GM12878 (cell line): ENCODE data around the gene SNRNP25. TPM values are rescaled to one million over a fixed set of nuclear protein-coding genes. Genes with fewer than 3 reads are reported as not detected.
A peak's percentile ranks its signal among the peaks of the same experiment; 100 is the strongest.

Experiments
- ATF7 ChIP-seq: fragments of 450-650 bp; IDR thresholded peaks from 2 replicates; pipeline ENCODE4 v1.6.1; 2016; ENCODE audit warnings: low read depth, mild to moderate bottlenecking
- BACH1 ChIP-seq: fragments of 450-650 bp; IDR thresholded peaks from 2 replicates; pipeline ENCODE4 v1.6.1; 2017; ENCODE audit warnings: mild to moderate bottlenecking, borderline replicate concordance
- BHLHE40 ChIP-seq, 2 experiments: fragments of 450-650 bp in 1 of 2; IDR thresholded peaks; 2 replicates each; pipeline ENCODE4 v1.6.1; 2011 to 2017; ENCODE audit warnings: low read depth in 2 of 2, borderline replicate concordance in 1 of 2, improper control_type of control experiment in 1 of 2, low read length in 1 of 2, mild to moderate bottlenecking in 1 of 2
- EED ChIP-seq: sonication (generic); IDR thresholded peaks from 2 replicates; pipeline ENCODE4 v1.6.1; 2016; ENCODE audit warnings: antibody characterized with exemption, low read depth
- EP300 ChIP-seq, 2 experiments: fragments of 150-350 bp in 1 of 2; IDR thresholded peaks; 2 replicates each; pipeline ENCODE4 v1.6.1; 2011 to 2012; ENCODE audit warnings: low read depth in 2 of 2, low read length in 2 of 2, borderline replicate concordance in 1 of 2, improper control_type of control experiment in 1 of 2, inconsistent platforms in 1 of 2; ENCODE audit not compliant: control insufficient read depth in 1 of 2
- IRF4 ChIP-seq: IDR thresholded peaks from 2 replicates; pipeline ENCODE4 v1.6.1; 2011; ENCODE audit warnings: low read depth, low read length
- KDM1A ChIP-seq: fragments of 200-600 bp; sonication (generic); IDR thresholded peaks from 2 replicates; pipeline ENCODE4 v1.6.1; 2016; ENCODE audit warnings: borderline replicate concordance
- MEF2B ChIP-seq: fragments of 450-650 bp; IDR thresholded peaks from 2 replicates; pipeline ENCODE4 v1.6.1; 2018; ENCODE audit warnings: mild to moderate bottlenecking, moderate library complexity; ENCODE audit not compliant: partially characterized antibody, poor library complexity, severe bottlenecking
- MYC ChIP-seq: IDR thresholded peaks from 2 replicates; pipeline ENCODE4 v1.6.1; 2011; ENCODE audit warnings: mild to moderate bottlenecking, low read length, moderate library complexity, inconsistent platforms; ENCODE audit not compliant: insufficient read depth, insufficient replicate concordance, insufficient read length, severe bottlenecking
- NR2F1 ChIP-seq: fragments of 450-650 bp; conservative IDR thresholded peaks from 2 replicates; pipeline ENCODE4 v1.6.1; 2017; ENCODE audit warnings: mild to moderate bottlenecking
- NRF1 ChIP-seq: conservative IDR thresholded peaks from 2 replicates; pipeline ENCODE4 v1.6.1; 2011; ENCODE audit warnings: mild to moderate bottlenecking, low read depth, low read length, improper control_type of control experiment
- RBBP5 ChIP-seq: fragments of 200-600 bp; sonication (generic); conservative IDR thresholded peaks from 2 replicates; pipeline ENCODE4 v1.6.1; 2016
- SIN3A ChIP-seq: IDR thresholded peaks from 2 replicates; pipeline ENCODE4 v1.6.1; 2012; ENCODE audit warnings: low read depth, low read length, improper control_type of control experiment
- SP1 ChIP-seq: IDR thresholded peaks from one replicate; pipeline ENCODE4 v1.6.1; 2011; ENCODE audit warnings: low read depth, low read length
- STAT3 ChIP-seq: IDR thresholded peaks from 2 replicates; pipeline ENCODE4 v1.6.1; 2011; ENCODE audit warnings: low read depth, low read length, improper control_type of control experiment
- YY1 ChIP-seq: IDR thresholded peaks from 2 replicates; pipeline ENCODE4 v1.6.1; 2011; ENCODE audit warnings: low read depth, mild to moderate bottlenecking, low read length
- ZNF274 ChIP-seq: IDR thresholded peaks from one replicate; pipeline ENCODE4 v1.8.0; 2011; ENCODE audit not compliant: insufficient read length, insufficient read depth
- polyA plus RNA-seq, 11 experiments: library from polyadenylated mRNA; depleted of rRNA in 4 of 11; unstranded in 6 of 11; stranded (reverse) in 5 of 11; fragments of >200 nt; fragmentation: Nextera tagmentation in 4 of 11; fragmentation: Illumina TruSeq in 1 of 11; extraction: Ambion mirVana in 4 of 11; extraction: Trizol in 1 of 11; gene quantifications; 1 replicate in 1 of 11; 2 replicates in 10 of 11; pipeline versions ENCODE4 v1.2.1 to v1.2.3, GENCODE V29; 2011 to 2016; ENCODE audit warnings: inconsistent platforms in 2 of 11, missing spikeins in 2 of 11, low read depth in 1 of 11
- total RNA-seq, 4 experiments: library from RNA; depleted of rRNA in 3 of 4; stranded (reverse); fragments of >200 nt in 3 of 4; fragmentation: Illumina TruSeq in 1 of 4; extraction: Trizol in 1 of 4; gene quantifications; 2 replicates each; pipeline versions ENCODE4 v1.2.1 to v1.2.3, GENCODE V29; 2013 to 2021
- TF ChIP-seq, protein P1 (sequence below): IDR thresholded peaks from 2 replicates; pipeline ENCODE4 v1.6.1; 2011; ENCODE audit warnings: low read depth, mild to moderate bottlenecking, low read length, moderate library complexity, borderline replicate concordance; ENCODE audit errors: extremely low read depth
- TF ChIP-seq, protein P2 (sequence below): fragments of 150-350 bp; IDR thresholded peaks from 2 replicates; pipeline ENCODE4 v1.6.1; 2016; ENCODE audit warnings: low read depth, low read length
- TF ChIP-seq, protein P3 (sequence below): fragments of 450-650 bp; IDR thresholded peaks from 2 replicates; pipeline ENCODE4 v1.6.1; 2017; ENCODE audit warnings: mild to moderate bottlenecking, low read depth, inconsistent platforms; ENCODE audit not compliant: poor library complexity, severe bottlenecking
- TF ChIP-seq, protein P4 (sequence below): fragments of 450-650 bp; IDR thresholded peaks from 2 replicates; pipeline ENCODE4 v1.6.1; 2016; ENCODE audit warnings: mild to moderate bottlenecking

SNRNP25 gene
- total and polyA plus RNA-seq, 10 of the 15 experiments (the other 5 are each of a cell fraction or from before 2014, with no cell fraction given), result 40.9 to 138 (median 67.2) TPM

DNA sequence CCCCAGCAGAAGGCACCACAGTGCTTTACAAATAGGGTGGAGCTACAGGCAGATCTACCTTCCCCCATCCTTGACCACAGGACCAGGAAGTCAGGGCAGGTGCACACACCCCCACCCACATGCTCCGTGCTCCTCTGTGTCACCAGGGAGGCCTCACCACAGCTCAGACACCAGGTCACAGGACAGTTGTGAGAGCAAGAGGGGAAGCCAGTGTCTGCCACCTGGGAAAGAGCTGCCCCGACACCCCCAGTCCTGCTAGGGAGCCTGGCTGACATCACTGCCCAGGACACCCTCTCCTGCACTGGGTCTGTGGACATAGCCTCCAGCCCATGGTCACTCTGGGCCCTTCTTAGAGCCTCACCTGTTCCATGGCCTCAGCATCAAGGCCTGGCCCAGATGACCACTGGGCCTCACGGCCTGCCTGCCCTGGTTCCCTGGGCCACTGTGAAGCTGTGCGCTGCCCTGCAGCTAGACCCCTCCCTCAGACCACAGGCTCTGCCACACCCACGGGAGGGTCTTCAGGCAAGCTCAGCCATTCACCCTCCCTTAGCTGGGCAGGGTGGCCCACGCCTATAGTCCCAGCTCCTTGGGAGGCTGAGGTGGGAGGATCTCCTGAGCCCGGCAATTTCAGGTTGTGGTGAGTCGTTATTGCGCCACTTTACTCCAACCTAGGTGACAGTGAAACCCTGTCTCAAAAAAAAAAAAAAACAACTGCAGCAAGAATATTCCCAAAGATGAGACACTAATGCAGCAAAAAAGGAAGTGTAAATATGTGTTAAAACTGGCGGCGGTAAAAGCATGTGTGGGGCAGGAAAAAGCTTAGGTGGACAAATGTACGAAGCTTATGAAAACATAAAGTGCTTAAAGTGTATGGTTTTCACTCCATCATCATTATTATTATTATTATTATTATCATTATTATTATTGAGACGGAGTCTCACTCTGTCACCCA, 14.4 kb upstream of the SNRNP25 start (continued):
- TF ChIP-seq BHLHE40 (IDR thresholded peaks at IDR 0.05; ENCODE audit: borderline replicate concordance in 1 of 2, low read depth in 2 of 2, low read length in 1 of 2) (peak; percentile 78 to 90), EP300 (IDR thresholded peaks at IDR 0.05; ENCODE audit: borderline replicate concordance in 1 of 2, control insufficient read depth in 1 of 2, low read depth in 2 of 2, low read length in 2 of 2) (peak; percentile 35 to 76; a peak in 3 of 4 replicates), BACH1 (peak; percentile 49; the same call in 1 of the 2 replicates), KDM1A (no peak), NR2F1 (peak; percentile 77), SP1 (peak; percentile 57), YY1 (no peak), IRF4 (no peak), RBBP5 (no peak), ATF7 (peak; percentile 82), MEF2B (peak; percentile 74), SIN3A (0 out of 2 replicates have a peak, but pooled peaks have one; percentile 50), EED (peak; percentile 76), ZNF274 (no peak), STAT3 (no peak), MYC (no peak), NRF1 (no peak)
- TF ChIP-seq, protein P1, sequence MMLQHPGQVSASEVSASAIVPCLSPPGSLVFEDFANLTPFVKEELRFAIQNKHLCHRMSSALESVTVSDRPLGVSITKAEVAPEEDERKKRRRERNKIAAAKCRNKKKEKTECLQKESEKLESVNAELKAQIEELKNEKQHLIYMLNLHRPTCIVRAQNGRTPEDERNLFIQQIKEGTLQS, result no peak
- TF ChIP-seq, protein P2, sequence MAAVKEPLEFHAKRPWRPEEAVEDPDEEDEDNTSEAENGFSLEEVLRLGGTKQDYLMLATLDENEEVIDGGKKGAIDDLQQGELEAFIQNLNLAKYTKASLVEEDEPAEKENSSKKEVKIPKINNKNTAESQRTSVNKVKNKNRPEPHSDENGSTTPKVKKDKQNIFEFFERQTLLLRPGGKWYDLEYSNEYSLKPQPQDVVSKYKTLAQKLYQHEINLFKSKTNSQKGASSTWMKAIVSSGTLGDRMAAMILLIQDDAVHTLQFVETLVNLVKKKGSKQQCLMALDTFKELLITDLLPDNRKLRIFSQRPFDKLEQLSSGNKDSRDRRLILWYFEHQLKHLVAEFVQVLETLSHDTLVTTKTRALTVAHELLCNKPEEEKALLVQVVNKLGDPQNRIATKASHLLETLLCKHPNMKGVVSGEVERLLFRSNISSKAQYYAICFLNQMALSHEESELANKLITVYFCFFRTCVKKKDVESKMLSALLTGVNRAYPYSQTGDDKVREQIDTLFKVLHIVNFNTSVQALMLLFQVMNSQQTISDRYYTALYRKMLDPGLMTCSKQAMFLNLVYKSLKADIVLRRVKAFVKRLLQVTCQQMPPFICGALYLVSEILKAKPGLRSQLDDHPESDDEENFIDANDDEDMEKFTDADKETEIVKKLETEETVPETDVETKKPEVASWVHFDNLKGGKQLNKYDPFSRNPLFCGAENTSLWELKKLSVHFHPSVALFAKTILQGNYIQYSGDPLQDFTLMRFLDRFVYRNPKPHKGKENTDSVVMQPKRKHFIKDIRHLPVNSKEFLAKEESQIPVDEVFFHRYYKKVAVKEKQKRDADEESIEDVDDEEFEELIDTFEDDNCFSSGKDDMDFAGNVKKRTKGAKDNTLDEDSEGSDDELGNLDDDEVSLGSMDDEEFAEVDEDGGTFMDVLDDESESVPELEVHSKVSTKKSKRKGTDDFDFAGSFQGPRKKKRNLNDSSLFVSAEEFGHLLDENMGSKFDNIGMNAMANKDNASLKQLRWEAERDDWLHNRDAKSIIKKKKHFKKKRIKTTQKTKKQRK, result no peak
- TF ChIP-seq, protein P3, sequence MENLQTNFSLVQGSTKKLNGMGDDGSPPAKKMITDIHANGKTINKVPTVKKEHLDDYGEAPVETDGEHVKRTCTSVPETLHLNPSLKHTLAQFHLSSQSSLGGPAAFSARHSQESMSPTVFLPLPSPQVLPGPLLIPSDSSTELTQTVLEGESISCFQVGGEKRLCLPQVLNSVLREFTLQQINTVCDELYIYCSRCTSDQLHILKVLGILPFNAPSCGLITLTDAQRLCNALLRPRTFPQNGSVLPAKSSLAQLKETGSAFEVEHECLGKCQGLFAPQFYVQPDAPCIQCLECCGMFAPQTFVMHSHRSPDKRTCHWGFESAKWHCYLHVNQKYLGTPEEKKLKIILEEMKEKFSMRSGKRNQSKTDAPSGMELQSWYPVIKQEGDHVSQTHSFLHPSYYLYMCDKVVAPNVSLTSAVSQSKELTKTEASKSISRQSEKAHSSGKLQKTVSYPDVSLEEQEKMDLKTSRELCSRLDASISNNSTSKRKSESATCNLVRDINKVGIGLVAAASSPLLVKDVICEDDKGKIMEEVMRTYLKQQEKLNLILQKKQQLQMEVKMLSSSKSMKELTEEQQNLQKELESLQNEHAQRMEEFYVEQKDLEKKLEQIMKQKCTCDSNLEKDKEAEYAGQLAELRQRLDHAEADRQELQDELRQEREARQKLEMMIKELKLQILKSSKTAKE, result peak; percentile 95
- TF ChIP-seq, protein P4, sequence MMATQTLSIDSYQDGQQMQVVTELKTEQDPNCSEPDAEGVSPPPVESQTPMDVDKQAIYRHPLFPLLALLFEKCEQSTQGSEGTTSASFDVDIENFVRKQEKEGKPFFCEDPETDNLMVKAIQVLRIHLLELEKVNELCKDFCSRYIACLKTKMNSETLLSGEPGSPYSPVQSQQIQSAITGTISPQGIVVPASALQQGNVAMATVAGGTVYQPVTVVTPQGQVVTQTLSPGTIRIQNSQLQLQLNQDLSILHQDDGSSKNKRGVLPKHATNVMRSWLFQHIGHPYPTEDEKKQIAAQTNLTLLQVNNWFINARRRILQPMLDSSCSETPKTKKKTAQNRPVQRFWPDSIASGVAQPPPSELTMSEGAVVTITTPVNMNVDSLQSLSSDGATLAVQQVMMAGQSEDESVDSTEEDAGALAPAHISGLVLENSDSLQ, result no peak
